Measurements from ENCODE around the gene UAP1L1.

Gene UAP1L1

DNA sequence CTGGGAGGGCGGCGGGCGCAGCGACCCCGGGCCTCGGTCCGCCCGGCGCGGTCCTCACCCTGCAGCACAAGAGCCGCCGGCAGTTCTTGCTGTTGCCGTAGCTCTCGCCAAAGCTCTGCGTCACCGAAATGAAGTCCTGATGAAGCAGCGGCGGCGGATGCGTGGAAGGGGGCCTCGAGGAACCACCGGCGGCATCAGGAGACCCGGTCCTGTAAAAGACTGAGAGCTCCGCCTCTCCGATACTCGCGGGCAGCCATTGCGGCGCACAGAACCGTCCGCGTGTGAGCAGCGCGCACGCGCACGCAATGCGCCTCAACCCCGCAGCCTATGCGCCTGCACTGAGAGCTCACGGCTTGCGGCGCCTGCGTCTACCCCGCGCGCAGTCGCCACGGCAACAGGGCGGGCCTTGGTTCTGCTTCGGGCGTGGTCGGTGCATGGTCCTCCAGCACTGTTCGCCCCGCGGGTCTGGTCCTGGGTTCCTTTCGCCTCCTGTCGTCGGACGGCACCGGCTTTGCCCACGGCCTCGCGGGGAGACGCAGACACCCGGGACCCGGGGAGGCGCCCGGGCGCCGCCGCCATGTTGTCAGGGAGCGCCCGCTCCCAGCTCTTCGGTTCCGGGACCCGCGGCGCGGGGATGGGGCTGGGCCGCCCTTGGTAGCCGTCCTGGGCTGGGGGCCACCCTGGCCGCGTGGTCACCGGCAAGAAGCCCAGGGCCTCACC is 52.3 kb downstream of the UAP1L1 start:
- no peak for FAIRE-seq
- DNase-seq (ENCODE audit: low spot score), result no peak

DNA sequence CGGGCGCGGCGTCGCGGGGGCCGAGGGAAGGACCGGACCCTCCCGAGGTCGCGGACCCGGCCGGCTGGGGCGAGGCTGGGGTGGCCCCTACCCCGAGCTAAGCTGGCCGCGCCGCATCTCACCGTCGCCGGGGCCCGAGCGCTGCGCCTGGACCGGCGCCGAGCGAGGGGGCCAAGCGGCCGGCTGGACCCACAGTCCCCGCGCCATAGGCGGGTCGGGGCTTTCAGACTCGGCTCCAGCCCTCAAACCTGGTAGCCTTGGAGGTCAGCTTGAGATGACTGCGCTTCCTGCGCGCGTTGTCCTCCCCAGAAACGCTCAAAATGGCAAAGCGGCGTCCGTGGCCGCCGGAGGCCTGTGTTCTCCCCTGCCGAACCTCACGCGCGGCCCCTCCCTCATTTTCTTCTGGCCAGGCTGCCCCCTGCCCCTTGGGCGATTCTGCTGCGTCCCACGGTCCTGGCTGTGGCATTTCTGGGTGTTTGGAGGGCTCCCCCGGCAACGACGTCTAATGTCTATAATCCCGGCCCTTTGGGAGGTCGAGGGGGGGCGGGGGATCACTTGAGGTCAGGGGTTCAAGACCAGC is 52.9 kb downstream of the UAP1L1 start:
- DNase-seq (ENCODE audit: low spot score) (no peak), FAIRE-seq (no peak)
